ENCODE data around the gene BPGM.

GRCh38 chr7:134629445-134629844 is 17.2 kb upstream of the BPGM start:
- no peak for TF ChIP-seq EZH2 (IDR thresholded peaks at IDR 0.05; ENCODE audit: borderline replicate concordance, low read depth, low read length, severe bottlenecking)
- TF ChIP-seq CTCF (IDR thresholded peaks at IDR 0.05; ENCODE audit: borderline replicate concordance, extremely low read depth, low read length, poor library complexity, severe bottlenecking): no peak
